Right atrium auricular region (tissue), 2 donors: ENCODE results near the gene EOMES. TPM values are rescaled to one million over a fixed set of nuclear protein-coding genes. Genes with fewer than 3 reads are reported as not detected.

Source experiments
- DNase-seq: peaks from one replicate; pipeline ENCODE4 v3.0.0-alpha.2; 2019; ENCODE audit warnings: low spot score
- H3K27ac ChIP-seq, 2 donors: fragments of 200-600 bp; sonication (generic); 1 replicate in 1 of 2; 2 replicates in 1 of 2; pipeline ENCODE4 v1.5.1; 2016 to 2019
- H3K27me3 ChIP-seq, 2 donors: fragments of 200-600 bp; sonication (generic); one replicate each; pipeline versions ENCODE4 v1.5.1 to v1.6.0; 2017 to 2019
- H3K36me3 ChIP-seq: fragments of 200-600 bp; sonication (generic); one replicate; pipeline ENCODE4 v1.5.1; 2016
- H3K4me1 ChIP-seq, 2 donors: fragments of 200-600 bp; sonication (generic); one replicate each; pipeline versions ENCODE4 v1.5.1 to v1.6.0; 2017 to 2019
- H3K4me3 ChIP-seq, 2 donors: fragments of 200-600 bp; sonication (generic); 1 replicate in 1 of 2; 2 replicates in 1 of 2; pipeline ENCODE4 v1.5.1; 2017 to 2019; ENCODE audit warnings: mild to moderate bottlenecking in 1 of 2, moderate library complexity in 1 of 2
- H3K9me3 ChIP-seq, 2 donors: fragments of 200-600 bp; sonication (generic); one replicate each; pipeline ENCODE4 v1.5.1; 2019
- total RNA-seq, 2 donors: library from RNA; depleted of rRNA; stranded (reverse); fragments of >200 nt; gene quantifications; one replicate each; pipeline ENCODE4 v1.1.0, GENCODE V29; 2016
- TF ChIP-seq, protein P1 (sequence below), 2 donors: fragments of 200-600 bp; sonication (generic); IDR thresholded peaks; one replicate each; pipeline ENCODE4 v1.5.1; 2019; ENCODE audit warnings: antibody characterized with exemption in 2 of 2

EOMES gene
- total RNA-seq, 2 donors from 2014 or later: 0.16 TPM; not detected in 1

DNA sequence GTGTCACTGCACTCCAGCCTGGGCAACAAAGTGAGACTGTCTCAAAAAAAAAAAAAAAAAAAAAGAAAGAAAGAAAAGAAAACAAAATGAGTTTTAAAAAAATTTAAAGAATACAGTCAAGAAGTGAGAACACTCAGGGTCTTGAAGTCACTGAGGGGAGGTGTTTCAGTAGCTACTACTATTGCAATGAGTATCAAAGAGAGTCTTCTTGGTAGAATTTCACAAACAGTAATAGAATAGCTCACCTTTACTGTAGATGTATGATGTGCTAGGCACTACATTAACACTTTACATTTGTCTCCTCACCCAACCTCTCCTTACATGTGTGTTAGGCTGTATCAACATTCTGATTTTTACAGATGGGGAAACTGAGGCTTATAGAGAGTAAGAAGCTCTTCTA lies 43.9 kb downstream of the EOMES start:
- Histone ChIP-seq H3K4me3 (no peak overlapping the region), H3K27ac (peak overlapping the region in 1 of 2 donors; percentile 31), H3K9me3 (no peaks in the 10 kb centered on the region), H3K36me3 (no peaks in the 10 kb centered on the region), H3K4me1 (no peaks in the 10 kb centered on the region), H3K27me3 (no peaks in the 10 kb centered on the region)
- DNase-seq: no peak
- TF ChIP-seq, protein P1, sequence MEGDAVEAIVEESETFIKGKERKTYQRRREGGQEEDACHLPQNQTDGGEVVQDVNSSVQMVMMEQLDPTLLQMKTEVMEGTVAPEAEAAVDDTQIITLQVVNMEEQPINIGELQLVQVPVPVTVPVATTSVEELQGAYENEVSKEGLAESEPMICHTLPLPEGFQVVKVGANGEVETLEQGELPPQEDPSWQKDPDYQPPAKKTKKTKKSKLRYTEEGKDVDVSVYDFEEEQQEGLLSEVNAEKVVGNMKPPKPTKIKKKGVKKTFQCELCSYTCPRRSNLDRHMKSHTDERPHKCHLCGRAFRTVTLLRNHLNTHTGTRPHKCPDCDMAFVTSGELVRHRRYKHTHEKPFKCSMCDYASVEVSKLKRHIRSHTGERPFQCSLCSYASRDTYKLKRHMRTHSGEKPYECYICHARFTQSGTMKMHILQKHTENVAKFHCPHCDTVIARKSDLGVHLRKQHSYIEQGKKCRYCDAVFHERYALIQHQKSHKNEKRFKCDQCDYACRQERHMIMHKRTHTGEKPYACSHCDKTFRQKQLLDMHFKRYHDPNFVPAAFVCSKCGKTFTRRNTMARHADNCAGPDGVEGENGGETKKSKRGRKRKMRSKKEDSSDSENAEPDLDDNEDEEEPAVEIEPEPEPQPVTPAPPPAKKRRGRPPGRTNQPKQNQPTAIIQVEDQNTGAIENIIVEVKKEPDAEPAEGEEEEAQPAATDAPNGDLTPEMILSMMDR (IDR thresholded peaks at IDR 0.05): no peak

DNA sequence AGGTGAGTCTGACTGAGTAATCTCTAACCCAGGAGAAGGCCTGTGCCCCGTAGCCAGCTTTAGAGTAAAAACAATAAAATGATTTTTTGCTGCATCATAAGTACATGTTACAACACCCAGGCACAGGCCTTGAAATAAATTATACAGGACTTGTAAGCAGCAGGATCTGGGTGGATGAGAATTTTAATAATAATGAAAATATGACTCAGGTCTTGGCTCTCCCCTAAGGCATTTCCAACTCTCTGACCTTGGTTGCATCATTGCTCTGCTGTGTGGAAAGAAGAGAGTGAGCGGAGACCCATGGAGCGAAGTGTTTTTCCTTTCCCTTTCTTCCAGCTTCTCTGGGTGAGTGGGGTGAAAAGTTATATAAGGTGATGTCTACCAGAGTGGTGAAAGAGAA lies 44.6 kb downstream of the EOMES start:
- Histone ChIP-seq H3K36me3 (no peaks in the 10 kb centered on the region), H3K4me3 (no peak overlapping the region), H3K27me3 (no peaks in the 10 kb centered on the region), H3K9me3 (no peaks in the 10 kb centered on the region), H3K4me1 (no peaks in the 10 kb centered on the region), H3K27ac (peak overlapping the region in 1 of 2 donors; percentile 33)
- no peak for DNase-seq
- TF ChIP-seq, protein P1 (IDR thresholded peaks at IDR 0.05): no peak

DNA sequence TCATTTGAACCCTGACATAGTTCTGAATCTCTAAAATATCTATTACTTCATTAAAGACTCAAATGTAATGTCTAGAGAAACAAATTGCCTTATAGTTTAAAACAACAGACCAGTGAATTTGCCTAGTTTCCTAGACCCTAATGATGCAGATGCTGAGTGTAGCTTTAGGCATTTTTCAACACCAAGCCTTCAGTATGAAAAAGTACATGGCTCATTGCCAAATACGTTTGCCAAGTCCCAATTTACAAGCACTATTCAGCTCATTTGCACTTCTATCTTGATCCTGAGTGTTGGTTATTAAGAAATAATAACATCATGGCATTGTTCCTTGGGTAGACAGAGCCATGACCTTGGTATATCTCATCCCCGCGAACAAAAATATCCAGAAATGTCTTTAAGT lies 46.8 kb downstream of the EOMES start:
- no peaks in the 10 kb centered on the region for H3K36me3 ChIP-seq
- no peak for DNase-seq
- TF ChIP-seq, protein P1 (IDR thresholded peaks at IDR 0.05): no peak
- no peak overlapping the region for H3K4me3 ChIP-seq
- H3K9me3 ChIP-seq: no peaks in the 10 kb centered on the region
- no peak overlapping the region for H3K27ac ChIP-seq
- H3K27me3 ChIP-seq: no peaks in the 10 kb centered on the region
- no peaks in the 10 kb centered on the region for H3K4me1 ChIP-seq

DNA sequence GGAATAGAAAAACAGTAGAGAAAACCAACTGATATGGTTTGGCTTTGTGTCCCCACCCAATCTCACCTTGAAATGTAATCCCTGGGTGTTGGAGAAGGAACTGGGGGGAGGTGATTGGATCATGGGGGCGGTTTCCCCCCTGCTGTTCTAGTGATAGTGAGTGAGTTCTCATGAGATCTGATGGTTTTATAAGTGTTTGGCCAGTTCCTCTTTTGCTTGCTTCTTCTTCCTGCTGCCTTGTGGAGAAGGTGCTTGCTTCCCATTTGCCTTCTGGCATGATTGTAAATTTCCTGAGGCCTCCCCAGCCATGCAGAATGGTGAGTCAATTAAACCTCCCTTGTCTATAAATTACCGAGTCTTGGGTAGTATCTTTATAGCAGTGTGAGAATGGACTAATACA lies 48.4 kb downstream of the EOMES start:
- no peak overlapping the region for H3K4me3 ChIP-seq
- H3K4me1 ChIP-seq: no peaks in the 10 kb centered on the region
- no peaks in the 10 kb centered on the region for H3K36me3 ChIP-seq
- TF ChIP-seq, protein P1 (IDR thresholded peaks at IDR 0.05): no peak
- H3K9me3 ChIP-seq: no peaks in the 10 kb centered on the region
- no peak overlapping the region for H3K27ac ChIP-seq
- no peak for DNase-seq
- H3K27me3 ChIP-seq: no peaks in the 10 kb centered on the region

DNA sequence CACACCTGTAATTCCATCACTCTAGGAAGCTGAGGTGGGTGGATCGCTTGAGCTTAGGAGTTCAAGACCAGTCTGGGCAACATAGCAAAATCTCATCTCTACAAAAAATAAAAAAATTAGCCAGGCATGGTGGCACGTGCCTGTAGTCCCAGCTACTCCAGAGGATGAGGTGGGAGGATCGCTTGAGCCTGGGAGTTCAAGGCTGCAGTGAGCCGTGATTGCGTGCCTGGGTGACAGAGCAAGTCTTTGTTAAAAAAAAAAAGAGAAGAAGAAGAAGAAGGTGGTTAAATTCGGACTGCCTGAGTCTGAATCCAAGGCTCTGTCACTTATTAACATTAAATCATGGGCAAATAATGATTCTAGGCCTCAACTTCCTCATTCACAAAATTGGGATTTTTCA lies 51.0 kb downstream of the EOMES start:
- TF ChIP-seq, protein P1 (IDR thresholded peaks at IDR 0.05): no peak
- no peak for DNase-seq
- no peaks in the 10 kb centered on the region for H3K27me3 ChIP-seq
- no peak overlapping the region for H3K4me3 ChIP-seq
- no peaks in the 10 kb centered on the region for H3K36me3 ChIP-seq
- no peak overlapping the region for H3K27ac ChIP-seq
- H3K9me3 ChIP-seq: no peaks in the 10 kb centered on the region
- H3K4me1 ChIP-seq: no peaks in the 10 kb centered on the region

DNA sequence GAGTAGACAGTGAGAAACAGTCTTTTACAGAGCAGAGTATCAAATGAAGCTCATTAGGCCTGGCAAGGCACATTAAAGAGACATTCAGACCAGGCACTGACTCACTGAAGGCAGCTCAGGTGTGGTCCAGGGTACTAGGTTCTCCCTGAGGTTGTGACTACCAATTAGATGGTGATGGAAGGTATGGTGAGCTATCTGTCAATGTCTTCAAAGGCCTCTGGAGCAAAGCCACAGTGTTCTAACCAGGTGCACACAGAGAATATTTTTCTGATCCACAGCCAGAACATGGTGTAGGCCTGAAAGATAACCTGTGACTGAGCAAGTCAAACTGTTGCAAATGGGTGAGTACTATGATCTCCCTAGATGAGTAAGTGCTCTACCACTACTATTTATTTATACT lies 51.5 kb downstream of the EOMES start:
- no peak overlapping the region for H3K27ac ChIP-seq
- H3K9me3 ChIP-seq: no peaks in the 10 kb centered on the region
- no peaks in the 10 kb centered on the region for H3K4me1 ChIP-seq
- no peaks in the 10 kb centered on the region for H3K36me3 ChIP-seq
- H3K27me3 ChIP-seq: no peaks in the 10 kb centered on the region
- H3K4me3 ChIP-seq: no peak overlapping the region
- TF ChIP-seq, protein P1 (IDR thresholded peaks at IDR 0.05): no peak
- DNase-seq: no peak
